ENCODE results near the gene AUTS2. TPM values are rescaled to one million over a fixed set of nuclear protein-coding genes. Genes with fewer than 3 reads are reported as not detected.
"Not testable (repeated sequence)": the region's sequence is repeated elsewhere in the genome, so short reads cannot be mapped to it uniquely, and the experiment has no call there.

Gene AUTS2
- polyA plus RNA-seq, 1 donor from 2014 or later, result 8.9 TPM

DNA sequence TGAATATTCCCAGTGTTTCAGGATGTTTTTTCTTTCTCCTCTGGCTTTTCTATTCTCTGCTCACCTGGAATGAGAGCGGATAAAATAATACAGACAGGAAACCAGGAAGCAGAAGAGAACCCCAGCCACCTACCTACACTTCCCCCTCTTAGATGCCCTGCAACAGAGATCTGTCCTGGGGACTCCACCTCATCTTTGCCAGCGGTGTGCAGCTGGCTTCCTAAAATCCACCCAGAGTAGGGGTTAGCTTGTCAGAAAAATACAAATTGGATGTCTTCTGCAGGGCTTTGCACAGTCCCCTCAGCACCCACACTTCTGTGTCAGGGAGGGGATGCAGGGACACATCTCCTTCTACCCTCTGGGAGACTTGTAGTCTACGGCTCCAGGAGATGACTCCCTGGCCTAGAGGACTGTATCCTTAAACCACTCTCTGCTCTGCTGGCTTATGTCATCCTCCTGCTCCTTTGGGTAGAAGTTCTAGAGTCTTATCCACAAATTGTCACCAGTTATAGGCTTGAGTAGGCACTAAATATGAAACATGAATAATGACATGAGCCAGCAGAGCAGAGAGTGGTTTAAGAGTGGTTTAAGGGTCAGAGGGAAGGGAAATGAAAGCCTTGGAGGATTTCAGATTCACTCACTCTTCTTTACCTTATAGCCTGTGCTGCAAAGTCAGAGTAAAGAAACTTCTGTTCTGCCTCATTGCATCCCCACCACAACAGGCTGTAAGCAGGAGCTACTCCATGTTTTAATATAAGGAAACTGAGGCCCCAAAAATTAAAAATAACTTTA is 749.4 kb downstream of the AUTS2 start:
- Mint-ChIP-seq H3K27me3 (no peaks in the 10 kb centered on the region), H3K27ac (peak overlapping the region in 1 of 3 donors; percentile 47), H3K36me3 (peaks cover 4% of the 10 kb centered on the region), H3K9me3 (peaks cover 0 to 3% (median 0%) of the 10 kb centered on the region in 3 donors), H3K4me1 (peaks cover 1 to 5% (median 5%) of the 10 kb centered on the region in 3 donors), H3K4me3 (no peak overlapping the region)

DNA sequence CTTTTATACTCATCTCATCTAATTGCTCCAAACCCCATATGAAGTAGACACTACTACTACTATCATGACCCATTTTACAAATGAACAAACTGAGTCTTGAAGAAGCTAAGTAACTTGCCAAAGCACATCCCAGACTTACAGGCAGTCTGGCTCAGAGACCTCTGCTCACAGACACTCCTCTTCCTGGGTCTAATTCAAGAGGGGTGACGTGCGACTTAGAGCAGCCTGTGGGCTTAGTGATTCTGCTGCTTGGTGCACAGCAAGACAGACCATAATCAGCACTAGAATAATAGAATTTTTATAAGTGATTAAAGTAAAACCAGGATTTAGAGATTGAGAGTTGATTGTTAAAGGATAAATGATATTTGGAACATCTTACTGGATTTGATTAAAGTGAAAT is 750.8 kb downstream of the AUTS2 start:
- H3K9me3 Mint-ChIP-seq, result peaks cover 0 to 3% (median 0%) of the 10 kb centered on the region in 3 donors
- peaks cover 3 to 12% (median 8%) of the 10 kb centered on the region in 3 donors for H3K4me1 Mint-ChIP-seq
- H3K27me3 Mint-ChIP-seq, result no peaks in the 10 kb centered on the region
- peaks cover 4% of the 10 kb centered on the region for H3K36me3 Mint-ChIP-seq
- no peak overlapping the region for H3K4me3 Mint-ChIP-seq
- H3K27ac Mint-ChIP-seq, result no peak overlapping the region

DNA sequence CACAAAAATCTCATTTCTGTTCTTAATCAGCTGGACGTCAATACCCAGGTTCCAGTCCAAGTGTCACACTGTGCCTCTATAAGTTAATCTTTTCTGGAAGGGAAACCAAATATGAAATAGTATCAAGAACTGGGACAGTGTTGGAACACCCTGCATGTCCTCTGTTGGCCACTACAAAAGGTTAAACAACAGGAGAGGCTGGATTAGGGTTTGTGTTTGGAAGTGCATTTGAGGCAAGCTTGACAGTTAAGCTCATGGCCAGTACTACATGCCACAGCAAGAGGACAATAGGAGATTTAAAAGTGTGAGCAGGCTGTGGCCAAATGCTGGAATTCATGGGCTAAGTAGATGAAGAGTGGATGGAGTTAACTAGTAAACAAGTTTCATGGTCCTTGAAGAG is 751.5 kb downstream of the AUTS2 start:
- peaks cover 5 to 15% (median 11%) of the 10 kb centered on the region in 3 donors for H3K4me1 Mint-ChIP-seq
- H3K4me3 Mint-ChIP-seq, result no peak overlapping the region
- peaks cover 0 to 3% (median 0%) of the 10 kb centered on the region in 3 donors for H3K9me3 Mint-ChIP-seq
- no peaks in the 10 kb centered on the region for H3K27me3 Mint-ChIP-seq
- H3K36me3 Mint-ChIP-seq, result peaks cover 4% of the 10 kb centered on the region
- H3K27ac Mint-ChIP-seq, result no peak overlapping the region

DNA sequence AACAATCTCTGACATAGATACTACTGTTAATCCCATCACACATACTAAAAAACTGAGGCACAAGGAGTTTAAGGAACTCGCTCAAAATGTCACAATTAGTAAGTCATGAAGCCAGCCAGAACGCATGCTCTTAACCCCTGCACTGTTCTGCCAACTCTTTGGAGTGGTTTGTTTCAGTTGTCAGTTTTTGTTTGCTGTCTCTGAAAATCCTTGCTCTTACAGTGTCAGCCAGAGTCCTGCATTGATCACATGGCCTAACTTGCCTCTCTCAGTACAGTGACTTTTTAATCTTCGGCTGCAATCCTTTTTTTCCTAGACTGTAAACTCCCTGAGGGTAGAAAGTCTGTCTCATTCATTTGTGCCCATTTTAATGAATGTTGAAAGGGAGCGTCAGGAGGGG is 753.8 kb downstream of the AUTS2 start:
- H3K9me3 Mint-ChIP-seq, result peaks cover 0 to 3% (median 0%) of the 10 kb centered on the region in 3 donors
- peaks cover 6 to 12% (median 9%) of the 10 kb centered on the region in 3 donors for H3K4me1 Mint-ChIP-seq
- H3K4me3 Mint-ChIP-seq, result no peak overlapping the region
- H3K27me3 Mint-ChIP-seq, result no peaks in the 10 kb centered on the region
- peak overlapping the region in 1 of 3 donors; percentile 86 for H3K27ac Mint-ChIP-seq
- peaks cover 4% of the 10 kb centered on the region for H3K36me3 Mint-ChIP-seq

DNA sequence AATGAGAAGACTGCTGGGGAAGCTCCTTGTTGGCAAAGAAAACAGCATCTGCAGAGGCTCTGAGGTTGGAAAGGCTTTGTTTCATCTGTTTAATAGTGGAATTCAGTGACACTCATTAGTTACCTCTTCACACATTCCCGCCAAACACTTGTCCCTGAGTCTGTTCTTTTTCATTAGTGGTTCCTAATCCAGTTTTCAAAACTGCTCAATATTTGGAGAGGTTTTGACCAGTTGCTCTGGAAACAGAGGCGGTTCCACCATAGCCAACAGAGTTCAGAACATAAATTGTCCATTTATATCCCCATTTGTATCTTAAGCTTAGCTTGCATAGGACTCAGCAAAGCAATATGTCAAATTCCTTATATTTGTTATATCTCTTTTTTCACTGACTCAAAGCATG is 754.6 kb downstream of the AUTS2 start:
- Mint-ChIP-seq H3K4me1 (peaks cover 5 to 10% (median 7%) of the 10 kb centered on the region in 3 donors), H3K27me3 (no peaks in the 10 kb centered on the region), H3K4me3 (no peak overlapping the region), H3K9me3 (peaks cover 0 to 3% (median 0%) of the 10 kb centered on the region in 3 donors), H3K27ac (no peak overlapping the region), H3K36me3 (peaks cover 4% of the 10 kb centered on the region)

- H3K4me1 Mint-ChIP-seq, result peaks cover 6 to 10% (median 7%) of the 10 kb centered on the region in 3 donors
- peaks cover 0 to 3% (median 0%) of the 10 kb centered on the region in 3 donors for H3K9me3 Mint-ChIP-seq
- H3K27ac Mint-ChIP-seq, result no peak overlapping the region
- H3K27me3 Mint-ChIP-seq, result no peaks in the 10 kb centered on the region
- H3K4me3 Mint-ChIP-seq, result no peak overlapping the region
- peaks cover 4% of the 10 kb centered on the region for H3K36me3 Mint-ChIP-seq
Measured at GRCh38 chr7:70353330-70353945, 755.2 kb downstream of the AUTS2 start.

GRCh38 chr7:70353946-70354335 is 755.7 kb downstream of the AUTS2 start:
- no peak overlapping the region for H3K4me3 Mint-ChIP-seq
- no peaks in the 10 kb centered on the region for H3K27me3 Mint-ChIP-seq
- no peak overlapping the region for H3K27ac Mint-ChIP-seq
- peaks cover 0 to 3% (median 0%) of the 10 kb centered on the region in 3 donors for H3K9me3 Mint-ChIP-seq
- peaks cover 4% of the 10 kb centered on the region for H3K36me3 Mint-ChIP-seq
- H3K4me1 Mint-ChIP-seq, result peaks cover 6 to 10% (median 7%) of the 10 kb centered on the region in 3 donors

DNA sequence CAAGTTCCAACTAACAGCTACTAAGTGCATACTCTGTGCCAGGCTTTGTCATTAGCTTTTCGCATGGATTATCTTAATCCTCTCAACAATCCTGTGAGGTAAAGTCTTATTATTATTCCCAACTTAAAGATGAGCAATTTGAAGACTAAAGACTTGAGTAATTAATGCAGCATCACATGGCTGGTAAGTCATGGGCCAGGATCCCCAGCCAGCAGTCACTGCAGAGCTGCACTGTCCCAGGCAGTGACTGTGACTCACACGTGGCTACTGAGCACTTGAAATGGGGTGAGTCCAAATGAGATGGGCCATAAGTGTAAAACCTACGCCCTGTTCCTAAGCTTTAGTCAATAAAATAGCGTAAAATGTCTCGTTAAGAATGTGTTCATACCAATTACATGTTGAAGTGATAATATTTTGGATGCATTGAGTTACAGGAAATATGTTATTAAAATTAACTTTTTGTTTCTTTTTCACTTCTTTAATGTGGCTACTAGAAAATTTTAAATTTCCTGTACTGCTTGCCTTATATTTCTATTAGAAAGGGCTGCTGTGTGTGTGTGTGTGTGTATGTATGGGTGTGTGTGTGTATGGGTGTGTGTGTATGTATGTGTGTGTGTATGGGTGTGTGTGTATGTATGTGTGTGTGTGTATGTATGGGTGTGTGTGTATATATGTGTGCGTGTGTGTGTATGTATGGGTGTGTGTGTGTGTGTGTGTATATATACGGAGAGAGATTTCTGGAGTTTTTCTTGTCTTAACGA is 756.3 kb downstream of the AUTS2 start:
- Mint-ChIP-seq H3K27me3 (no peaks in the 10 kb centered on the region), H3K9me3 (peaks cover 0 to 3% (median 0%) of the 10 kb centered on the region in 3 donors), H3K36me3 (peaks cover 4% of the 10 kb centered on the region), H3K4me1 (peaks cover 6 to 10% (median 7%) of the 10 kb centered on the region in 3 donors), H3K4me3 (peak overlapping the region in 1 of 4 donors; percentile 30), H3K27ac (no peak overlapping the region)

DNA sequence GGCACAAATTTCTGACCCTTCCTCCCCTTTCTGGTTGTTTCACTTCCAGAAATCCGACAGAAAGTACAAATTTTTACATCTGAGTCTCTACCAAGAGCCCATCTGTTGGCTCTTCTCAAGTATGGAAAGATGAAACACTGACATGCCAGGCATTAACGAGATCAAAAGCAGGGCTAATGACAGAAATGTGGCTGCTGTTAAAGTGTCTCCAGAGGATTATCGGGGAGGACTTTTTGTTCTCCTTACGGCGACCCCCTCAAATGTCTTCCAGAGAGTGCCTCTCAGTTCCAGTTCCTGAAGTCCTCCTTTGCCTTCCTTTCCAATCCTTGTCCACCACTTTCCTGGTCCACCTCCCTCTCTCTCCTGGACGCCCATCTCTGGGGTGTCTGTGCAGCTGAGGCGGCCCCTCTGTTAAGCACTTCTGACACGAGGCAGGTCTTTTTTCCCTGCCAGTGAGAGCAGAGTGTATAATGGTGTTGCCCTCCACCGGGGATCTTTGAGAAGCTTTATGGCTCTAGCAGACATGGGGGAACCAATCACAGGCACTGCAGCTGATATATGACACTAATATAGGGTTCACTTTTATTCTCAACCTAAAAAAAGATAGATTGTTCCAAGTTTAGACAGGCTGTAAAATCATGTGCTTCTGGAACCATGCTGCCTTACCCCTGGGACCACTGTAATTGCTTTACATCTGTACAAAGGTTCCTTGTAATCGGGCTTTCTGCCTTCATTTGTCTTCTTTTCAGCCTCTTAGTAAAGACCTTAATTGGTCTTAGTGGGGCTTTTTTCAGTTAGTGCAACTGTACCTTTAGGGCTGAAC is 757.1 kb downstream of the AUTS2 start:
- Mint-ChIP-seq H3K36me3 (peaks cover 4% of the 10 kb centered on the region), H3K27me3 (no peaks in the 10 kb centered on the region), H3K4me3 (peak overlapping the region in 1 of 4 donors; percentile 81), H3K9me3 (no peaks in the 10 kb centered on the region), H3K4me1 (peaks cover 6 to 10% (median 7%) of the 10 kb centered on the region in 3 donors), H3K27ac (no peak overlapping the region)

DNA sequence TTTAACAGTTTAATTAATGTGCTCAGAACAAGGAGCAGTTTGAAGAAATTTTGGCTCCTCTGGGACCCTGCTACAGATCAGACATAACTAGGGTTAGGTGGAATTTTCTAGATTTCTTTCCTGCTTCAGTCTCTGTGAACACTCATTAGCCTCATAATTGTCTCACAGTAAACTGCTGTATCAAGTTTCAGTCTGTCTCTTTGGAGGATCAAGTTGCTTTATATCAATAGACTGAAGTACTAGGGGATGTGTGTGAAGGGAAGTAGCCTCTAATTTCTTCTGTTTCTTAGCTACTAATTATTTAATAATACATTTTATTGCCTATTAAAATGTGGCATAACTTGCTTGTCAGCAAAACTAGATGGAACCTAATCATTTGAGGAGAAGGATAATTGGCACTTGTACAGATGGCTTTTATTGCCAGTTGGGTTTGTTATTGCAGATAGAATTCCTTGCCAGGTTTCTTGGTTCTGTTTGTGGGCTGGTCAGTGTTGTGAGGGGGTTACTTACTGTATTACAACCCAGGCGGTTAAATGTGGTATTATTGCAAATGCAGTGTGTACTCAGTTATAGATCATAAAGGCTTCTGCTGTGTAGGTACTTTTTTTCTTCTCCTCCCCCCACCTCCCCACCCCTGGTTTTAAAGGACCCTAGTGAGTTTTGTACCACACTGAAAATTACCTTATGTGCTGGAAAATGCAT is 758.0 kb downstream of the AUTS2 start:
- H3K4me3 Mint-ChIP-seq, result no peak overlapping the region
- no peaks in the 10 kb centered on the region for H3K9me3 Mint-ChIP-seq
- H3K4me1 Mint-ChIP-seq, result peaks cover 6 to 10% (median 7%) of the 10 kb centered on the region in 3 donors
- H3K27ac Mint-ChIP-seq, result no peak overlapping the region
- no peaks in the 10 kb centered on the region for H3K36me3 Mint-ChIP-seq
- H3K27me3 Mint-ChIP-seq, result no peaks in the 10 kb centered on the region

- Mint-ChIP-seq H3K4me3 (no peak overlapping the region), H3K36me3 (no peaks in the 10 kb centered on the region), H3K4me1 (peaks cover 6 to 13% (median 7%) of the 10 kb centered on the region in 3 donors), H3K9me3 (no peaks in the 10 kb centered on the region), H3K27ac (no peak overlapping the region), H3K27me3 (no peaks in the 10 kb centered on the region)
Measured at GRCh38 chr7:70356787-70357328, 758.6 kb downstream of the AUTS2 start.

DNA sequence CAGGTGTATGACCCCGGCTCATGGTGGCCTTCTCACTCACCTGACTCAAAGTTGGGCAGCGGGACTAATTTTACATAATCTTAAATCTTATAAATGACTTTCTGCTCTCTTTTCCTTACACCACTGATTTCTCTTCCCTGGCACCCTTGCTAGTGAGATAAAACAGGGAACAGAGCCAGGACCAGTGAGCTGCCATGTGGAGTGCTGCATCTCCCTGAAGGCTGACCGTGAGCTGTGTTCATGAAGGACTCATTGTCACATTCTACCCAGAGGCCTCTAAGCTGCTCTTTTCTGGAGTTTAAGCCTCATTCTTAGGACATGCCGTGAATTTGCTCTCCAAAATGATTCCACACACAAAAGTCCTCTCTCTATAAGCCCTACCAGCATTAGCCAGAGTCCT is 762.3 kb downstream of the AUTS2 start:
- Mint-ChIP-seq H3K27me3 (no peaks in the 10 kb centered on the region), H3K4me1 (peaks cover 3 to 4% (median 3%) of the 10 kb centered on the region in 3 donors), H3K36me3 (no peaks in the 10 kb centered on the region), H3K9me3 (no peaks in the 10 kb centered on the region), H3K27ac (no peak overlapping the region), H3K4me3 (peak overlapping the region in 1 of 4 donors; percentile 44)

GRCh38 chr7:70361821-70362220 is 763.5 kb downstream of the AUTS2 start:
- H3K9me3 Mint-ChIP-seq, result no peaks in the 10 kb centered on the region
- peaks cover 3 to 4% (median 3%) of the 10 kb centered on the region in 3 donors for H3K4me1 Mint-ChIP-seq
- no peak overlapping the region for H3K4me3 Mint-ChIP-seq

DNA sequence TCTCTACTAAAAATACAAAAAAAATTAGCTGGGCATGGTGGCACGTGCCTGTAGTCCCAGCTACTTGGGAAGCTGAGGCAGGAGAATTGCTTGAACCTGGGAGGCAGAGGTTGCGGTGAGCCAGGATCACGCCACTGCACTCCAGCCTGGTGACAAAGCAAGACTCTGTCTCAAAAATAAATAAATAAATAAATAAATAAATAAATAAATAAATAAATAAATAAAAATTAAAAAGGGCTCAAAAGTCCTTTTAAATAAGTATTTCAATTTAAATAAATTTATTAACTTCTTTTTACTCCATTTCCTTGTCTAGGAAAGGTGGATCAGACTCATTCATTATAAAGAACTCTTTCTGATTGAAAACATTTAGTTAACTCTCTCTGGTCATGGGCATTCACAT is 766.1 kb downstream of the AUTS2 start:
- H3K9me3 Mint-ChIP-seq, H3K4me1 Mint-ChIP-seq, H3K36me3 Mint-ChIP-seq, H3K27me3 Mint-ChIP-seq, H3K4me3 Mint-ChIP-seq, H3K27ac Mint-ChIP-seq: not testable (repeated sequence)

More at GRCh38 chr7:70361821-70362220, 763.5 kb downstream of the AUTS2 start:
- peaks cover 5% of the 10 kb centered on the region for H3K36me3 Mint-ChIP-seq
- no peaks in the 10 kb centered on the region for H3K27me3 Mint-ChIP-seq
- H3K27ac Mint-ChIP-seq, result no peak overlapping the region

Measured in IgD-negative memory B cell (primary cell).